Choroid plexus epithelial cell (primary cell): Measurements from ENCODE around the gene EMILIN2.
A peak's percentile ranks its signal among the peaks of the same experiment; 100 is the strongest.
"Not testable (repeated sequence)": the region's sequence is repeated elsewhere in the genome, so short reads cannot be mapped to it uniquely, and the experiment has no call there.

Experiments used
- DNase-seq: peaks from one replicate; pipeline ENCODE4 v3.0.0-alpha.2; 2010; ENCODE audit warnings: low read depth
- H3K4me3 ChIP-seq: 2 replicates; pipeline ENCODE4 v1.5.1; 2011; ENCODE audit warnings: low read depth, mild to moderate bottlenecking, control low read depth, low read length, moderate library complexity
- CTCF ChIP-seq: conservative IDR thresholded peaks from 2 replicates; pipeline ENCODE4 v1.5.1; 2011; ENCODE audit warnings: low read depth, mild to moderate bottlenecking, control low read depth, inconsistent platforms, low read length, moderate library complexity

Gene EMILIN2

GRCh38 chr18:2853173-2853925 lies 6.5 kb downstream of the EMILIN2 start:
- no peak overlapping the region for H3K4me3 ChIP-seq
- no peak for DNase-seq
- no peak for TF ChIP-seq CTCF

GRCh38 chr18:2853926-2854664 lies 7.3 kb downstream of the EMILIN2 start:
- no peak for TF ChIP-seq CTCF
- no peak overlapping the region for H3K4me3 ChIP-seq
- no peak for DNase-seq

- TF ChIP-seq CTCF, result no peak
- no peak for DNase-seq
- no peak overlapping the region for H3K4me3 ChIP-seq
Measured at GRCh38 chr18:2854875-2855274, 8.1 kb downstream of the EMILIN2 start.

- no peak overlapping the region for H3K4me3 ChIP-seq
- no peak for DNase-seq
- no peak for TF ChIP-seq CTCF
Measured at GRCh38 chr18:2855560-2856350, 8.9 kb downstream of the EMILIN2 start.

- no peak for DNase-seq
- no peak overlapping the region for H3K4me3 ChIP-seq
- no peak for TF ChIP-seq CTCF
Measured at GRCh38 chr18:2856547-2857170, 9.9 kb downstream of the EMILIN2 start.

GRCh38 chr18:2857491-2858131 lies 10.8 kb downstream of the EMILIN2 start:
- no peak for TF ChIP-seq CTCF
- peak; percentile 94 for DNase-seq
- H3K4me3 ChIP-seq, result peak overlapping the region; percentile 11

GRCh38 chr18:2860397-2860796 lies 13.6 kb downstream of the EMILIN2 start:
- DNase-seq, H3K4me3 ChIP-seq: not testable (repeated sequence)

- not testable (repeated sequence) for DNase-seq, H3K4me3 ChIP-seq
Measured at GRCh38 chr18:2863997-2864396, 17.2 kb downstream of the EMILIN2 start.

- H3K4me3 ChIP-seq, DNase-seq: not testable (repeated sequence)
Measured at GRCh38 chr18:2866465-2866864, 19.7 kb downstream of the EMILIN2 start.
